ENCODE results near the gene GNAO1.
A peak's percentile ranks its signal among the peaks of the same experiment; 100 is the strongest.

The GNAO1 gene

DNA sequence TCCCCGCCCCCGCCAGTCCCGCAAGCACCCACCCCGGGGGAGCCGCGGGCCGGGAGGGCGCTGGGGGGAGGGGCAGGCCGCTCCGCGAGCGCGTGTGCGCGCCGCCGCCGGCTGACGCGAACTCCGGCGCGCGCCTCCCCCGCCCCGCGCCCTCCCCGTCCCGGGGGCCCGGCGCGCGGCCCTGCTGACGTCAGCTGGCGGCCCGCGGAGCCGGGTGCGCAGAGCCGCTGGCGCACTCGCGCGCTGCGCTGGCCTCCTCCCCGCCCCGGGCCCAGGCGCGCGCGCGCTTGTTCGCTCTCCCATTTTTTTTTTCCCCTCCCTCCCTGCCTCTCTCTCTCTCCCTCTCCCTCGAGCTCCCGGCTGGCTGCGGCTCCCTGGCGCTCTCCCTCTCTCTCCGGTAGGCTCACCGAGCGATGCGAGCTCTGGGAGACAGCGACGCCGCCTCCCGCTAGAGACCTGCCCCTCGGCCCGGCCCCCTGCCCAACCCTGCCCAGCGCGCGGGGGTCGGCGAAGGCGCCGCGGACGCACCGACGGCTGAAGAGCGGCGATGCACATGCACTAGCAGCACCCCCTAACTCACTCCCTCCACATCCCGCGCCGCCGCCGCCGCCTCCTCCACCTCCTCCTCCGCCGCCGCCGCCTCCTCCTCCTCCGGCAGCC lies at the start of gene GNAO1:
Gene GNAO1 (plus strand): TSS at position 334 of the 660 bp plus-strand sequence. CDS start 747 bp downstream, outside the sequence.
- peak; percentile 46 for ATAC-seq

DNA sequence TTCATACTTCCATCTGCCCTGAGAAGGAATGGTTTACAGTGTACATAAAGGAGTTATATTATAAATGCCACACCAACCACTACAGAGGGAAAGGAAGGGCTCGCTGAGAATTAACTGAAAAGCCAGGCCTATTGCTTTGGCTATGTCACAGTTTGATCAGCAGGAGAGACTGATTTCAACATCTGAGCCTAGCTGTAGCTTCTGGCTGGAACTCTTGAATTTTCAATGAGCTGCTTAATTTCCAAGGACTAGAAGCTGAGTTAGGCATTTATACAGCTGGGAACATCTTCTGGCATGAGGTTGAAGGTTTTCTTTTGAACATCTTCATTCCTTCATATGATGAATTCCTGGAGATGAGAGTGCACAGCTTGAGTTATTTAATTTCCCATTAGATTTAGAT lies 47.6 kb upstream of the GNAO1 start:
- no peak for ATAC-seq
- TF ChIP-seq CSDC2 (CRISPR knock-in tag; IDR thresholded peaks at IDR 0.05) (no peak), ZFP3 (CRISPR knock-in tag; IDR thresholded peaks at IDR 0.05) (no peak), BACH2 (CRISPR knock-in tag; IDR thresholded peaks at IDR 0.05; ENCODE audit: borderline replicate concordance) (no peak), OSR1 (CRISPR knock-in tag; IDR thresholded peaks at IDR 0.05) (no peak)
- TF ChIP-seq, protein P1, sequence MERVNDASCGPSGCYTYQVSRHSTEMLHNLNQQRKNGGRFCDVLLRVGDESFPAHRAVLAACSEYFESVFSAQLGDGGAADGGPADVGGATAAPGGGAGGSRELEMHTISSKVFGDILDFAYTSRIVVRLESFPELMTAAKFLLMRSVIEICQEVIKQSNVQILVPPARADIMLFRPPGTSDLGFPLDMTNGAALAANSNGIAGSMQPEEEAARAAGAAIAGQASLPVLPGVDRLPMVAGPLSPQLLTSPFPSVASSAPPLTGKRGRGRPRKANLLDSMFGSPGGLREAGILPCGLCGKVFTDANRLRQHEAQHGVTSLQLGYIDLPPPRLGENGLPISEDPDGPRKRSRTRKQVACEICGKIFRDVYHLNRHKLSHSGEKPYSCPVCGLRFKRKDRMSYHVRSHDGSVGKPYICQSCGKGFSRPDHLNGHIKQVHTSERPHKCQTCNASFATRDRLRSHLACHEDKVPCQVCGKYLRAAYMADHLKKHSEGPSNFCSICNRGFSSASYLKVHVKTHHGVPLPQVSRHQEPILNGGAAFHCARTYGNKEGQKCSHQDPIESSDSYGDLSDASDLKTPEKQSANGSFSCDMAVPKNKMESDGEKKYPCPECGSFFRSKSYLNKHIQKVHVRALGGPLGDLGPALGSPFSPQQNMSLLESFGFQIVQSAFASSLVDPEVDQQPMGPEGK (CRISPR knock-in tag; IDR thresholded peaks at IDR 0.05; ENCODE audit: borderline replicate concordance) = no peak
- TF ChIP-seq, protein P2, sequence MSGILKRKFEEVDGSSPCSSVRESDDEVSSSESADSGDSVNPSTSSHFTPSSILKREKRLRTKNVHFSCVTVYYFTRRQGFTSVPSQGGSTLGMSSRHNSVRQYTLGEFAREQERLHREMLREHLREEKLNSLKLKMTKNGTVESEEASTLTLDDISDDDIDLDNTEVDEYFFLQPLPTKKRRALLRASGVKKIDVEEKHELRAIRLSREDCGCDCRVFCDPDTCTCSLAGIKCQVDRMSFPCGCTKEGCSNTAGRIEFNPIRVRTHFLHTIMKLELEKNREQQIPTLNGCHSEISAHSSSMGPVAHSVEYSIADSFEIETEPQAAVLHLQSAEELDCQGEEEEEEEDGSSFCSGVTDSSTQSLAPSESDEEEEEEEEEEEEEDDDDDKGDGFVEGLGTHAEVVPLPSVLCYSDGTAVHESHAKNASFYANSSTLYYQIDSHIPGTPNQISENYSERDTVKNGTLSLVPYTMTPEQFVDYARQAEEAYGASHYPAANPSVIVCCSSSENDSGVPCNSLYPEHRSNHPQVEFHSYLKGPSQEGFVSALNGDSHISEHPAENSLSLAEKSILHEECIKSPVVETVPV (CRISPR knock-in tag; IDR thresholded peaks at IDR 0.05) = no peak
- TF ChIP-seq, protein P3, sequence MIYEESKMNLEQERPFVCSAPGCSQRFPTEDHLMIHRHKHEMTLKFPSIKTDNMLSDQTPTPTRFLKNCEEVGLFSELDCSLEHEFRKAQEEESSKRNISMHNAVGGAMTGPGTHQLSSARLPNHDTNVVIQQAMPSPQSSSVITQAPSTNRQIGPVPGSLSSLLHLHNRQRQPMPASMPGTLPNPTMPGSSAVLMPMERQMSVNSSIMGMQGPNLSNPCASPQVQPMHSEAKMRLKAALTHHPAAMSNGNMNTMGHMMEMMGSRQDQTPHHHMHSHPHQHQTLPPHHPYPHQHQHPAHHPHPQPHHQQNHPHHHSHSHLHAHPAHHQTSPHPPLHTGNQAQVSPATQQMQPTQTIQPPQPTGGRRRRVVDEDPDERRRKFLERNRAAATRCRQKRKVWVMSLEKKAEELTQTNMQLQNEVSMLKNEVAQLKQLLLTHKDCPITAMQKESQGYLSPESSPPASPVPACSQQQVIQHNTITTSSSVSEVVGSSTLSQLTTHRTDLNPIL (CRISPR knock-in tag; IDR thresholded peaks at IDR 0.05; ENCODE audit: low read depth) = no peak
- TF ChIP-seq, protein P4, sequence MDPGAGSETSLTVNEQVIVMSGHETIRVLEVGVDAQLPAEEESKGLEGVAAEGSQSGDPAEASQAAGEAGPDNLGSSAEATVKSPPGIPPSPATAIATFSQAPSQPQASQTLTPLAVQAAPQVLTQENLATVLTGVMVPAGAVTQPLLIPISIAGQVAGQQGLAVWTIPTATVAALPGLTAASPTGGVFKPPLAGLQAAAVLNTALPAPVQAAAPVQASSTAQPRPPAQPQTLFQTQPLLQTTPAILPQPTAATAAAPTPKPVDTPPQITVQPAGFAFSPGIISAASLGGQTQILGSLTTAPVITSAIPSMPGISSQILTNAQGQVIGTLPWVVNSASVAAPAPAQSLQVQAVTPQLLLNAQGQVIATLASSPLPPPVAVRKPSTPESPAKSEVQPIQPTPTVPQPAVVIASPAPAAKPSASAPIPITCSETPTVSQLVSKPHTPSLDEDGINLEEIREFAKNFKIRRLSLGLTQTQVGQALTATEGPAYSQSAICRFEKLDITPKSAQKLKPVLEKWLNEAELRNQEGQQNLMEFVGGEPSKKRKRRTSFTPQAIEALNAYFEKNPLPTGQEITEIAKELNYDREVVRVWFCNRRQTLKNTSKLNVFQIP (CRISPR knock-in tag; IDR thresholded peaks at IDR 0.05; ENCODE audit: borderline replicate concordance, low read depth) = no peak
- TF ChIP-seq, protein P5, sequence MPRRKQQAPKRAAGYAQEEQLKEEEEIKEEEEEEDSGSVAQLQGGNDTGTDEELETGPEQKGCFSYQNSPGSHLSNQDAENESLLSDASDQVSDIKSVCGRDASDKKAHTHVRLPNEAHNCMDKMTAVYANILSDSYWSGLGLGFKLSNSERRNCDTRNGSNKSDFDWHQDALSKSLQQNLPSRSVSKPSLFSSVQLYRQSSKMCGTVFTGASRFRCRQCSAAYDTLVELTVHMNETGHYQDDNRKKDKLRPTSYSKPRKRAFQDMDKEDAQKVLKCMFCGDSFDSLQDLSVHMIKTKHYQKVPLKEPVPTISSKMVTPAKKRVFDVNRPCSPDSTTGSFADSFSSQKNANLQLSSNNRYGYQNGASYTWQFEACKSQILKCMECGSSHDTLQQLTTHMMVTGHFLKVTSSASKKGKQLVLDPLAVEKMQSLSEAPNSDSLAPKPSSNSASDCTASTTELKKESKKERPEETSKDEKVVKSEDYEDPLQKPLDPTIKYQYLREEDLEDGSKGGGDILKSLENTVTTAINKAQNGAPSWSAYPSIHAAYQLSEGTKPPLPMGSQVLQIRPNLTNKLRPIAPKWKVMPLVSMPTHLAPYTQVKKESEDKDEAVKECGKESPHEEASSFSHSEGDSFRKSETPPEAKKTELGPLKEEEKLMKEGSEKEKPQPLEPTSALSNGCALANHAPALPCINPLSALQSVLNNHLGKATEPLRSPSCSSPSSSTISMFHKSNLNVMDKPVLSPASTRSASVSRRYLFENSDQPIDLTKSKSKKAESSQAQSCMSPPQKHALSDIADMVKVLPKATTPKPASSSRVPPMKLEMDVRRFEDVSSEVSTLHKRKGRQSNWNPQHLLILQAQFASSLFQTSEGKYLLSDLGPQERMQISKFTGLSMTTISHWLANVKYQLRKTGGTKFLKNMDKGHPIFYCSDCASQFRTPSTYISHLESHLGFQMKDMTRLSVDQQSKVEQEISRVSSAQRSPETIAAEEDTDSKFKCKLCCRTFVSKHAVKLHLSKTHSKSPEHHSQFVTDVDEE (CRISPR knock-in tag; IDR thresholded peaks at IDR 0.05) = no peak

More for the DNA sequence above, at the start of gene GNAO1:
- no peak for TF ChIP-seq ZNF8 (CRISPR knock-in tag; IDR thresholded peaks at IDR 0.05)
- no peak for TF ChIP-seq SNAI2 (CRISPR knock-in tag; IDR thresholded peaks at IDR 0.05)
- no peak for TF ChIP-seq RARB (CRISPR knock-in tag; IDR thresholded peaks at IDR 0.05)
- TF ChIP-seq, protein P1 (CRISPR knock-in tag; IDR thresholded peaks at IDR 0.05; ENCODE audit: borderline replicate concordance) = no peak
- no peak for TF ChIP-seq GLIS3 (CRISPR knock-in tag; IDR thresholded peaks at IDR 0.05)
- no peak for TF ChIP-seq ZNF70 (CRISPR knock-in tag; IDR thresholded peaks at IDR 0.05)
- no peak for TF ChIP-seq ISL1 (CRISPR knock-in tag; IDR thresholded peaks at IDR 0.05)
- TF ChIP-seq ZNF565 (CRISPR knock-in tag; conservative IDR thresholded peaks at IDR 0.05; ENCODE audit: low read depth) = no peak
- TF ChIP-seq, protein P3 (CRISPR knock-in tag; IDR thresholded peaks at IDR 0.05; ENCODE audit: low read depth) = no peak
- TF ChIP-seq ARNTL (CRISPR knock-in tag; IDR thresholded peaks at IDR 0.05; ENCODE audit: borderline replicate concordance, low read depth) = no peak
- no peak for TF ChIP-seq ZFP3 (CRISPR knock-in tag; IDR thresholded peaks at IDR 0.05)
- no peak for TF ChIP-seq ZFP30 (CRISPR knock-in tag; IDR thresholded peaks at IDR 0.05)
- no peak for TF ChIP-seq ESRRG (CRISPR knock-in tag; IDR thresholded peaks at IDR 0.05)
- no peak for TF ChIP-seq ZC3H10 (CRISPR knock-in tag; IDR thresholded peaks at IDR 0.05)
- no peak for TF ChIP-seq TOX (CRISPR knock-in tag; IDR thresholded peaks at IDR 0.05; ENCODE audit: borderline replicate concordance)
- no peak for TF ChIP-seq OSR1 (CRISPR knock-in tag; IDR thresholded peaks at IDR 0.05)
- TF ChIP-seq, protein P4 (CRISPR knock-in tag; IDR thresholded peaks at IDR 0.05; ENCODE audit: borderline replicate concordance, low read depth) = no peak
- no peak for TF ChIP-seq CSDC2 (CRISPR knock-in tag; IDR thresholded peaks at IDR 0.05)
- no peak for TF ChIP-seq BACH2 (CRISPR knock-in tag; IDR thresholded peaks at IDR 0.05; ENCODE audit: borderline replicate concordance)
- TF ChIP-seq, protein P5 (CRISPR knock-in tag; IDR thresholded peaks at IDR 0.05) = no peak
